ENCODE measurements around the gene PDGFC. TPM values are rescaled to one million over a fixed set of nuclear protein-coding genes. Genes with fewer than 3 reads are reported as not detected.

PDGFC gene
- total RNA-seq, 1 experiment from 2014 or later = 14.5 TPM

GRCh38 chr4:156906325-156906724 is 65.3 kb downstream of the PDGFC start:
- Histone ChIP-seq H3K4me1 (ENCODE audit: control insufficient read depth, insufficient read depth, low read length) (no peaks in the 10 kb centered on the region), H3K4me3 (ENCODE audit: low read depth in 2 of 2, low read length in 2 of 2) (no peak overlapping the region), H3K27ac (ENCODE audit: low read length) (no peak overlapping the region), H3K9me3 (ENCODE audit: control insufficient read depth, insufficient read depth, low read depth, low read length) (no peaks in the 10 kb centered on the region), H3K27me3 (ENCODE audit: control insufficient read depth, insufficient read depth, low read length) (no peaks in the 10 kb centered on the region), H3K36me3 (ENCODE audit: control insufficient read depth, insufficient read depth, low read length) (no peaks in the 10 kb centered on the region)
- CTCF ChIA-PET = no interaction called here
- in situ Hi-C loops (cut with HindIII; ENCODE audit: low pct_unique_long_range_greater_than_20kb, low sequenced_read_pairs) = no loop called here
- intact Hi-C loops (cut with micrococcal nuclease; ENCODE audit: unreplicated experiment) = no loop called here
- POLR2A ChIA-PET = no interaction called here
- TF ChIP-seq POLR2AphosphoS5 (IDR thresholded peaks at IDR 0.05; ENCODE audit: low read depth, low read length) = no peak
- DNase-seq (ENCODE audit: low read depth, low spot score) (no peak), ATAC-seq (no peak)
- BruUV-seq (replicated peaks) = no TSS peak

- in situ Hi-C loops (cut with HindIII; ENCODE audit: low pct_unique_long_range_greater_than_20kb, low sequenced_read_pairs) = no loop called here
- no peaks in the 10 kb centered on the region for H3K9me3 ChIP-seq (ENCODE audit: control insufficient read depth, insufficient read depth, low read depth, low read length)
- ChIA-PET POLR2A (no interaction called here), CTCF (no interaction called here)
- no peak overlapping the region for H3K27ac ChIP-seq (ENCODE audit: low read length)
- H3K4me3 ChIP-seq (ENCODE audit: low read depth in 2 of 2, low read length in 2 of 2) = no peak overlapping the region
- H3K27me3 ChIP-seq (ENCODE audit: control insufficient read depth, insufficient read depth, low read length) = no peaks in the 10 kb centered on the region
- intact Hi-C loops (cut with micrococcal nuclease; ENCODE audit: unreplicated experiment) = no loop called here
- ATAC-seq (no peak), DNase-seq (ENCODE audit: low read depth, low spot score) (no peak)
- BruUV-seq (replicated peaks) = no TSS peak
- no peaks in the 10 kb centered on the region for H3K36me3 ChIP-seq (ENCODE audit: control insufficient read depth, insufficient read depth, low read length)
- H3K4me1 ChIP-seq (ENCODE audit: control insufficient read depth, insufficient read depth, low read length) = no peaks in the 10 kb centered on the region
- TF ChIP-seq SIN3A (IDR thresholded peaks at IDR 0.05; ENCODE audit: borderline replicate concordance, insufficient read depth, low read depth, low read length) (no peak), TCF7L2 (IDR thresholded peaks at IDR 0.05; ENCODE audit: low read depth, low read length) (no peak), POLR2AphosphoS5 (IDR thresholded peaks at IDR 0.05; ENCODE audit: low read depth, low read length) (no peak), REST (IDR thresholded peaks at IDR 0.05; ENCODE audit: insufficient read depth in 1 of 2, low read depth in 2 of 2, low read length in 1 of 2) (no peak), CTCF (IDR thresholded peaks at IDR 0.05) (no peak)
These were observed 69.7 kb downstream of the PDGFC start for GRCh38 chr4:156901871-156902270.

GRCh38 chr4:156898373-156899117 is 73.1 kb downstream of the PDGFC start:
- no peaks in the 10 kb centered on the region for H3K36me3 ChIP-seq (ENCODE audit: control insufficient read depth, insufficient read depth, low read length)
- intact Hi-C loops (cut with micrococcal nuclease; ENCODE audit: unreplicated experiment) = no loop called here
- no TSS peak for BruUV-seq (replicated peaks)
- DNase-seq (ENCODE audit: low read depth, low spot score) (no peak), ATAC-seq (no peak)
- H3K4me3 ChIP-seq (ENCODE audit: low read depth in 2 of 2, low read length in 2 of 2) = no peak overlapping the region
- ChIA-PET CTCF (no interaction called here), POLR2A (no interaction called here)
- no peak overlapping the region for H3K27ac ChIP-seq (ENCODE audit: low read length)
- no peaks in the 10 kb centered on the region for H3K4me1 ChIP-seq (ENCODE audit: control insufficient read depth, insufficient read depth, low read length)
- TF ChIP-seq POLR2AphosphoS5 (IDR thresholded peaks at IDR 0.05; ENCODE audit: low read depth, low read length) (no peak), REST (IDR thresholded peaks at IDR 0.05; ENCODE audit: insufficient read depth in 1 of 2, low read depth in 2 of 2, low read length in 1 of 2) (no peak), TCF7L2 (IDR thresholded peaks at IDR 0.05; ENCODE audit: low read depth, low read length) (no peak), CTCF (IDR thresholded peaks at IDR 0.05) (no peak), SIN3A (IDR thresholded peaks at IDR 0.05; ENCODE audit: borderline replicate concordance, insufficient read depth, low read depth, low read length) (no peak)
- H3K27me3 ChIP-seq (ENCODE audit: control insufficient read depth, insufficient read depth, low read length) = no peaks in the 10 kb centered on the region
- in situ Hi-C loops (cut with HindIII; ENCODE audit: low pct_unique_long_range_greater_than_20kb, low sequenced_read_pairs) = no loop called here
- no peaks in the 10 kb centered on the region for H3K9me3 ChIP-seq (ENCODE audit: control insufficient read depth, insufficient read depth, low read depth, low read length)

All from Panc1 (cell line).